Measurements from ENCODE around the gene RNF125.

The RNF125 gene

GRCh38 chr18:32092422-32093101, 73.9 kb downstream of the RNF125 start:
- intact Hi-C loops (cut with DNase I; ENCODE audit: low total_unique reads), result loop anchor here (10.0 kb wide), 1 partner anchor 382 kb away; the partner anchor contains the start of gene GAREM1
- no peaks in the 10 kb centered on the region for H3K27me3 ChIP-seq
- H3K36me3 ChIP-seq, result no peaks in the 10 kb centered on the region
- peak overlapping the region; percentile 100 for H3K27ac ChIP-seq
- TF ChIP-seq CTCF (IDR thresholded peaks at IDR 0.05), result no peak
- H3K4me3 ChIP-seq, result peak overlapping the region; percentile 86 to 90
- peaks cover 0 to 30% (median 19%) of the 10 kb centered on the region in 4 donors for H3K4me1 ChIP-seq
- peak; percentile 98 to 100 for DNase-seq
- H3K9me3 ChIP-seq, result no peaks in the 10 kb centered on the region

- H3K9me3 ChIP-seq, result no peaks in the 10 kb centered on the region
- H3K4me3 ChIP-seq, result peak overlapping the region; percentile 86 to 90
- no peaks in the 10 kb centered on the region for H3K27me3 ChIP-seq
- no peak for TF ChIP-seq CTCF (IDR thresholded peaks at IDR 0.05)
- intact Hi-C loops (cut with DNase I; ENCODE audit: low total_unique reads), result loop anchor here (10.0 kb wide), 1 partner anchor 382 kb away; the partner anchor contains the start of gene GAREM1
- no peaks in the 10 kb centered on the region for H3K36me3 ChIP-seq
- peaks cover 0 to 31% (median 19%) of the 10 kb centered on the region in 4 donors for H3K4me1 ChIP-seq
- DNase-seq, result peak; percentile 59 to 77
- H3K27ac ChIP-seq, result peak overlapping the region; percentile 100
These were observed 74.5 kb downstream of the RNF125 start for GRCh38 chr18:32093102-32093511.

GRCh38 chr18:32093523-32093922, 74.9 kb downstream of the RNF125 start:
- Histone ChIP-seq H3K4me1 (peaks cover 0 to 31% (median 19%) of the 10 kb centered on the region in 4 donors), H3K4me3 (peak overlapping the region; percentile 86 to 90), H3K27me3 (no peaks in the 10 kb centered on the region), H3K9me3 (no peaks in the 10 kb centered on the region), H3K27ac (peak overlapping the region; percentile 100), H3K36me3 (no peaks in the 10 kb centered on the region)
- DNase-seq, result no peak
- intact Hi-C loops (cut with DNase I; ENCODE audit: low total_unique reads), result loop anchor here (10.0 kb wide), 1 partner anchor 381 kb away; the partner anchor contains the start of gene GAREM1
- TF ChIP-seq CTCF (IDR thresholded peaks at IDR 0.05), result no peak

DNA sequence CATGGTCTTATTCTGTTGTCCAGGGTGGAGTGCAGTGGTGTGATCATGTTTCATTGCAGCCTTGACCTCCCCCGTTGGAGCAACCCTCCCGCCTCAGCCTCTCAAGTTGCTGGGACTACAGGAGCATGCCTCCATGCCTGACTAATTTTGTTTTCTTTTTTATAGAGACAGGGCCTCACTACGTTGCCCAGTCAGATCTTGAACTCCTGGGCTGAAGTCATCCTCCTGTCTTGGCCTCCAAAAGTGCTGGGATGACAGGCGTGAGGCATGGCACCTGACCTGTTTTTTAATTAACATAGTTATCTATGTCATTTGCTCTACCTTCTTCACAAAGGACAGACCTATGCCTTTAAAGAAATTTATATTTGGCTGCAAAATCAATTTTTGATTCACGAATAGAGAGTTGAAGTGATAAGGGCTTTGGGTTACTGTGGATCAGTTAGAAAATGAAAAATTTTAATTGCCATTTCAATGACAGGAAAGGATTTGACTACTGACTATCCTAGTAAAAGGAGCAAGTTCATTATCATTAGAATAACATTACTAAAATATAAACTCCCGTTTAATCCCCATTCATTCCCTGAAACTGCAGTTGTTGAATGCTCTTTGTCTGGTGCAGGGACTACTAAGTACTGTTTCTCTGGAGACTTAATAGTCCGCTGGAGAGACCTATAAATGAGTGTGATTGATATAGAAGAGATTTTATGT, 76.7 kb downstream of the RNF125 start:
- no peak overlapping the region for H3K4me3 ChIP-seq
- intact Hi-C loops (cut with DNase I; ENCODE audit: low total_unique reads), result loop anchor here (10.0 kb wide), 1 partner anchor 379 kb away; the partner anchor contains the start of gene GAREM1

DNA sequence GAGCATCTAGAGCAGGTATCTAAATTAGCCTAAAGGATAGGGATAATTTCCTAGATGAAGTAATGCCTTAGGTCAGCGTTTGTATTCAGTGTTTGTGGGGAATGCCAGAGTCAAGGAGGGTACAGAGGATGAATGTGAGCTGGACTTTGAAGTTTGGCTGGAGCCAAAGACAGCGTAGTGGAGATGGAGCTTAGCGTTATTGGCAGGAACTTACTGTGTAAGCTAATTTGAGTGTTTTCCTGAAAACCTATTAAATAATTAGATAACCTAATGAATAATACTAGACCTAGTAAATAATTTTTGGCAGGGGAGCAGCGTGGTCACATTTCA, 77.2 kb downstream of the RNF125 start:
- TF ChIP-seq CTCF (IDR thresholded peaks at IDR 0.05), result no peak
- Histone ChIP-seq H3K36me3 (no peaks in the 10 kb centered on the region), H3K27me3 (no peaks in the 10 kb centered on the region), H3K4me3 (no peak overlapping the region), H3K9me3 (no peaks in the 10 kb centered on the region), H3K4me1 (peaks cover 0 to 31% (median 19%) of the 10 kb centered on the region in 4 donors), H3K27ac (no peak overlapping the region)
- intact Hi-C loops (cut with DNase I; ENCODE audit: low total_unique reads), result loop anchor here (10.0 kb wide), 1 partner anchor 379 kb away; the partner anchor contains the start of gene GAREM1
- no peak for DNase-seq

More for the DNA sequence above, 76.7 kb downstream of the RNF125 start:
- TF ChIP-seq CTCF (IDR thresholded peaks at IDR 0.05), result no peak
- H3K9me3 ChIP-seq, result no peaks in the 10 kb centered on the region
- H3K36me3 ChIP-seq, result no peaks in the 10 kb centered on the region
- H3K27ac ChIP-seq, result no peak overlapping the region
- DNase-seq, result no peak
- peaks cover 0 to 31% (median 19%) of the 10 kb centered on the region in 4 donors for H3K4me1 ChIP-seq
- no peaks in the 10 kb centered on the region for H3K27me3 ChIP-seq

All from tibial artery (tissue), 4 donors.